Measurements from ENCODE around the gene REEP3. TPM values are rescaled to one million over a fixed set of nuclear protein-coding genes. Genes with fewer than 3 reads are reported as not detected.

The REEP3 gene, protein sequence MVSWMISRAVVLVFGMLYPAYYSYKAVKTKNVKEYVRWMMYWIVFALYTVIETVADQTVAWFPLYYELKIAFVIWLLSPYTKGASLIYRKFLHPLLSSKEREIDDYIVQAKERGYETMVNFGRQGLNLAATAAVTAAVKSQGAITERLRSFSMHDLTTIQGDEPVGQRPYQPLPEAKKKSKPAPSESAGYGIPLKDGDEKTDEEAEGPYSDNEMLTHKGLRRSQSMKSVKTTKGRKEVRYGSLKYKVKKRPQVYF
- polyA plus RNA-seq (2012; ENCODE audit: insufficient read length, low read depth) = 11.0 TPM

DNA sequence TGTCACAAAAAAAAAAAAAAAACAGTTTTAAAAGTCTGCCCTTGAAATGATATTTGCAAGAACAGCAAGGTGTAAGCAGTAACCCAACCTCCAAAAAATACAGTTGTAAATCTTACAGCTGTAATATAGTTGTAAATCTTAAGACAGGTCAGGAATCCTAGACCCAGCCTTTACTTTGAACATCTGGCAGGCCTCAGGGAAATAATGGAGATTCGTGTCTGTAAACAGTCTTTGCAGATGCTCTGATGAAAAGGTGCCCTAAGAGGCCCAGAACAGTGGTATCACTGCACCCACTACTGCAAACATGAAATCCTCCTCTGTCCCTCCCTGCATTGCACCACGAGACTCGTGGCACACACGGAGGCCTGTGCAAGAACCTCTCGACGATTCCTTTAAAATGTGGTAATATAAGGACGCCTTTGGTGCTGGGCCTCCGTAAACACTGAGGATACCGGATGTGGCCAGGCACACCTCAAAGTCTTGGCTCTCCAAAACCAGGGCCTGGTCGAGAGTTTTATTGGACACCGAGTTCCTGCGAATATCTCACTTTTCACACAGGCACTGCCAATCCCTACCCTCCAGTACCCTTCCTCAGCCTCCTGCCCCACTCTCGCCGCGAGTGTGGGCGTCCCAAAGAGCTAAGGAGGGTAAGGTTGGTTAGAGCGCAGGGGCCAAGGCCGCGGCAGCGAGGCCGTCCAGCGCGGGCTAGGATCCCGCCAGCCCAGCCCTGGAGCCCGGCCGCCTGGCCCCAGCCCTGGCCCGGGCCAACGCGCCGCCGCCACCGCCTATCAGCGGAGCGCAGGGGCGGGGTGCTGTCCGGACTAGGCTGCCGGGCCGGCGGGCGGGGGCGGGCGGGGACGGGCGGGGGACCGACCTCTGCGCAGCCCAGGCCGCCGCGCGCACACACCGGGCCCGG lies at the start of gene REEP3:
Gene REEP3, plus strand, starts transcription at position 902 of the 916 bp plus-strand sequence. CDS start 145 bp downstream, outside the sequence.
- TF ChIP-seq TAF1 (IDR thresholded peaks at IDR 0.05; ENCODE audit: borderline replicate concordance, insufficient read depth, low read length) (peak; percentile 59; the same call in 1 of the 2 replicates), FOXP2 (optimal IDR thresholded peaks at IDR 0.05; ENCODE audit: borderline replicate concordance, extremely low read depth, extremely low read length, insufficient read depth) (peak; percentile 51), POLR2AphosphoS5 (IDR thresholded peaks at IDR 0.05; ENCODE audit: low read depth, low read length) (no peak; the same call in 1 of the 2 replicates), SIN3A (IDR thresholded peaks at IDR 0.05; ENCODE audit: borderline replicate concordance, insufficient read depth, low read length) (no peak)

DNA sequence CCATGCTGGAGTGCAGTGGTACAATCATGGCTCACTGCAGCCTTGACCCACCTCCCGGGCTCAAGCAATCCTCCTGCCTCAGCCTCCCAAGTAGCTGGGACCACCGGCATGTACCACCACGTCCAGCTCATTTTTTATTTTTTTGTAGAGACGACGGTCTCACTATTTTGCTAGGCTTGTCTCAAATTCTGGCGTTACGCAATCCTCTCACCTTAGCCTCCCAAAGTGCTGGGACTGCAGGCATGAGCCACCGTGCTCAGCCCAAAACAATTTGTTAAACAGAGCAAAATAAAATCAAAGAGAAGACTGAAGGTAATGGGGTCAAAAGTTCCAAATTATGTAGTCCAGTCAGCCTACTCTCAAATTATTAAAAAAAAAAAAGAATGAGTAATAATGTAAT lies 46.7 kb upstream of the REEP3 start:
- TF ChIP-seq SIN3A (IDR thresholded peaks at IDR 0.05; ENCODE audit: borderline replicate concordance, insufficient read depth, low read length) (no peak), TAF1 (IDR thresholded peaks at IDR 0.05; ENCODE audit: borderline replicate concordance, insufficient read depth, low read length) (no peak), FOXP2 (optimal IDR thresholded peaks at IDR 0.05; ENCODE audit: borderline replicate concordance, extremely low read depth, extremely low read length, insufficient read depth) (no peak), POLR2AphosphoS5 (IDR thresholded peaks at IDR 0.05; ENCODE audit: low read depth, low read length) (no peak)
- TF ChIP-seq, protein P1, sequence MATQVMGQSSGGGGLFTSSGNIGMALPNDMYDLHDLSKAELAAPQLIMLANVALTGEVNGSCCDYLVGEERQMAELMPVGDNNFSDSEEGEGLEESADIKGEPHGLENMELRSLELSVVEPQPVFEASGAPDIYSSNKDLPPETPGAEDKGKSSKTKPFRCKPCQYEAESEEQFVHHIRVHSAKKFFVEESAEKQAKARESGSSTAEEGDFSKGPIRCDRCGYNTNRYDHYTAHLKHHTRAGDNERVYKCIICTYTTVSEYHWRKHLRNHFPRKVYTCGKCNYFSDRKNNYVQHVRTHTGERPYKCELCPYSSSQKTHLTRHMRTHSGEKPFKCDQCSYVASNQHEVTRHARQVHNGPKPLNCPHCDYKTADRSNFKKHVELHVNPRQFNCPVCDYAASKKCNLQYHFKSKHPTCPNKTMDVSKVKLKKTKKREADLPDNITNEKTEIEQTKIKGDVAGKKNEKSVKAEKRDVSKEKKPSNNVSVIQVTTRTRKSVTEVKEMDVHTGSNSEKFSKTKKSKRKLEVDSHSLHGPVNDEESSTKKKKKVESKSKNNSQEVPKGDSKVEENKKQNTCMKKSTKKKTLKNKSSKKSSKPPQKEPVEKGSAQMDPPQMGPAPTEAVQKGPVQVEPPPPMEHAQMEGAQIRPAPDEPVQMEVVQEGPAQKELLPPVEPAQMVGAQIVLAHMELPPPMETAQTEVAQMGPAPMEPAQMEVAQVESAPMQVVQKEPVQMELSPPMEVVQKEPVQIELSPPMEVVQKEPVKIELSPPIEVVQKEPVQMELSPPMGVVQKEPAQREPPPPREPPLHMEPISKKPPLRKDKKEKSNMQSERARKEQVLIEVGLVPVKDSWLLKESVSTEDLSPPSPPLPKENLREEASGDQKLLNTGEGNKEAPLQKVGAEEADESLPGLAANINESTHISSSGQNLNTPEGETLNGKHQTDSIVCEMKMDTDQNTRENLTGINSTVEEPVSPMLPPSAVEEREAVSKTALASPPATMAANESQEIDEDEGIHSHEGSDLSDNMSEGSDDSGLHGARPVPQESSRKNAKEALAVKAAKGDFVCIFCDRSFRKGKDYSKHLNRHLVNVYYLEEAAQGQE (IDR thresholded peaks at IDR 0.05; ENCODE audit: insufficient read depth in 1 of 2, low read depth in 2 of 2, low read length in 2 of 2) = no peak

DNA sequence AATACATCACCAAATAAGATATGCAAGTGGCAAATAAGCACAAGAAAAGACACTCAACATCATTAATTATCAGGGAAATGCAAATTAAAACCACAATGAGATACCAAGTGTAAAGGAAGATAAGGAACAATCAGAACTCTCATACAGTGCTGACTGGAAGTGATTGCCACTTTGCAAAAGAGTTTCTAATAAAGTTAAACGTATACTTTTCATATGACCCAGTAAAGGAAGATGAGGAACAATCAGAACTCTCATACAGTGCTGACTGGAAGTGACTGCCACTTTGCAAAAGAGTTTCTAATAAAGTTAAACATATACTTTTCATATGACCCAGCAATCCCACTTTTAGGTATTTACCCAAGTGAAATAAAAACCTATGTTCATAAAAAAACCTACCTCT lies 43.3 kb upstream of the REEP3 start:
- no peak for TF ChIP-seq FOXP2 (optimal IDR thresholded peaks at IDR 0.05; ENCODE audit: borderline replicate concordance, extremely low read depth, extremely low read length, insufficient read depth)
- TF ChIP-seq, protein P1 (IDR thresholded peaks at IDR 0.05; ENCODE audit: insufficient read depth in 1 of 2, low read depth in 2 of 2, low read length in 2 of 2) = no peak
- no peak for TF ChIP-seq POLR2AphosphoS5 (IDR thresholded peaks at IDR 0.05; ENCODE audit: low read depth, low read length)
- no peak for TF ChIP-seq TAF1 (IDR thresholded peaks at IDR 0.05; ENCODE audit: borderline replicate concordance, insufficient read depth, low read length)
- TF ChIP-seq SIN3A (IDR thresholded peaks at IDR 0.05; ENCODE audit: borderline replicate concordance, insufficient read depth, low read length) = no peak

DNA sequence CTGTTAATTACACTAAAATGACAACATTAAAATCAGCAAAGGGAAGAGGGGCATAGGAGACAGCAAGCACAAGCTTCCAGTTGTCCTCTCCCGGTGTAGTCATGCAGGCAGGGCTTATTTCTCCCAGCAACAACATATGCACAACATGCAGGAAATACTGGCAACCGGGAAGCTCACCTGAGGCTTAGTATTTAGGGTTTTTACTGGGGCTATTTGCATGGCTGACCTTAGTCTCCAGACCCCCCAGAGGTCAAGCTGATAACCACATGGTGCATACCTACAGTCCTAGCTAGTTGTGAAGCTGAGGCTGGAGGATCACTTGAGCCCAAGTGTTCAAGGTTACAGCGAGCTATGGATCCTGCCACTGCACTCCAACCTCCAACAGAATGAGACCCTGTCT lies 42.6 kb upstream of the REEP3 start:
- no peak for TF ChIP-seq POLR2AphosphoS5 (IDR thresholded peaks at IDR 0.05; ENCODE audit: low read depth, low read length)
- TF ChIP-seq, protein P1 (IDR thresholded peaks at IDR 0.05; ENCODE audit: insufficient read depth in 1 of 2, low read depth in 2 of 2, low read length in 2 of 2) = no peak
- TF ChIP-seq SIN3A (IDR thresholded peaks at IDR 0.05; ENCODE audit: borderline replicate concordance, insufficient read depth, low read length) = no peak
- TF ChIP-seq FOXP2 (optimal IDR thresholded peaks at IDR 0.05; ENCODE audit: borderline replicate concordance, extremely low read depth, extremely low read length, insufficient read depth) = no peak
- no peak for TF ChIP-seq TAF1 (IDR thresholded peaks at IDR 0.05; ENCODE audit: borderline replicate concordance, insufficient read depth, low read length)

DNA sequence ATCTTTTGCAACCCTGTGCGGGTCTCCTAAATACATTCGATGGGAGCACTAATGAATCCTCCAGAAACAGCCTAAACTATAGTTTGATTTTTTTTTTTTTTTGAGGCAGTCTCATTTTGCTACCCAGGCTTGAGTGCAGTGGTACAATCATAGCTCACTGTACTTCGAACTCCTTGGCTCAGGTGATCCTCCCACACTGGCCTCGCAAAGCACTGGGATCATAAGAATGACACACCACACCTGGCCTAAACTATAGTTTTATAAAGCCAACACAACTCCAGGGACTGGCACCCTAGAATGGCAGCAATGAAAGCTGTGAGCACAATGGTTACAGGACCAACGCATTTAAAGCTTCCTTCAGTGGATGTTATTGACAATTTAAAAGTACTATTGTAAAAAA lies 41.0 kb upstream of the REEP3 start:
- TF ChIP-seq FOXP2 (optimal IDR thresholded peaks at IDR 0.05; ENCODE audit: borderline replicate concordance, extremely low read depth, extremely low read length, insufficient read depth) (no peak), TAF1 (IDR thresholded peaks at IDR 0.05; ENCODE audit: borderline replicate concordance, insufficient read depth, low read length) (no peak), SIN3A (IDR thresholded peaks at IDR 0.05; ENCODE audit: borderline replicate concordance, insufficient read depth, low read length) (no peak), POLR2AphosphoS5 (IDR thresholded peaks at IDR 0.05; ENCODE audit: low read depth, low read length) (no peak)
- TF ChIP-seq, protein P1 (IDR thresholded peaks at IDR 0.05; ENCODE audit: insufficient read depth in 1 of 2, low read depth in 2 of 2, low read length in 2 of 2) = no peak
